Fibroblast of skin of abdomen (primary cell): ENCODE results near the gene EPN1.
"Not testable (repeated sequence)": the region's sequence is repeated elsewhere in the genome, so short reads cannot be mapped to it uniquely, and the experiment has no call there.

ENCODE experiments used
- DNase-seq: peaks from one replicate; pipeline ENCODE4 v3.0.0-alpha.2; 2013

EPN1 gene

GRCh38 chr19:55694241-55694655, 19.2 kb downstream of the EPN1 start:
- DNase-seq: no peak

- DNase-seq: no peak
These were observed 19.8 kb downstream of the EPN1 start for GRCh38 chr19:55694656-55695491.

- DNase-seq: no peak
These were observed 20.7 kb downstream of the EPN1 start for GRCh38 chr19:55695511-55696290.

DNA sequence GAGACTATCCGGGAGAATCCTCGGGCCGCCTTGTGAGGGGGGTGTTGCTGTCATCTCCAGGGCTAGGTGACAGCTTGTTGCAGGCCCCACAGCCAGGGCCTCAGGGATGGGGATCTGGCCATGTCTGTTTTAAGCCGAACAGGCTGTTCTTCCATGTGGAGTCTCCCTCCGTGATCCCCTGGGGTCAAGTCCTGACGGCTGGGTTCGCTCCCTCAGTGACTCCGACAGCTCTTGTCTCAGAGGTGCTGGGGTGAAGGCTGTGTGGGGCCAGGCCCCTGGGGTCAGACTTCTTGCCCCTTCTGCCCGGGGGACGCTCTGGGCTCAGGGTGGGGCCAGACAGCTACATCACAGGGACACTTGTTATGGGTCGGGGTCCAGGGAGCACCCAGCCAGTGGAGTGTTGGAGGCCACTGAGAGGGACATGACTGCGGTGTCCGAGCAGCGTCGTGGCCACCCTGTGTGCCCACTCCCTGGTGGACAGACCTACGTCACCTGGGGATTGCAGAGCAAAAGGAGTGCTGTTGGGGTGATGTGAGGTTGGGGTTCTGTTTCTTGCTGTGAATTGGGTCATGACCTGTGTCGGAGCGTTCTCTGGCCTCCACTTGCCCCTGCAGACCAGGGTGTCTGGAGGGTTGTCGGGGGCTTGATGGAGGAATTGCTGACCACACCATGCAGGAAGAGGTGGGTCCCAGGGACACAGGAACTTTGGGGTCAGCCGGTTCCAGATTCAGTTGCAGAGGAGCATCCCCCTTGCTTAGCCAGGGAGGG, 21.5 kb downstream of the EPN1 start:
- no peak for DNase-seq

- DNase-seq: no peak
These were observed 22.0 kb downstream of the EPN1 start for GRCh38 chr19:55697069-55697440.

DNA sequence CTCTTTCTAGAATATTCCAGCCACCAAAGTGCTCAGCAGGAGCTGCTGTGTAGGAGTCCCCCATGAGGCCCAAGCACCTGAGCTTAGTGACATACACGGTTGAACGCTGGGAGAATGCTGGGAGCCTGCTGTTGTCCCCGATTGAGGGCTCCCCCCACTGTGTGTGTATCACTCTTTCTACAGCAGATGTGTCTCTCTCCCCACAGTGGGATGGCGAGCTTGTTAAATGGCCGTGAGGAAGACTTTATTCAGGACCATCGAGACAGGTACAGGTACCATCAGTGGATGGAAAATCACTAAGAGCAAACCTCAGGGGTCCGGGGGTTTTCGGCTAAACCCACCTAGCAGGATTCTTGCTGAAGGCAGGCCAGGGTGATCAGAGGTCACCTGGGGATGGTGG, 22.7 kb downstream of the EPN1 start:
- DNase-seq: no peak

DNA sequence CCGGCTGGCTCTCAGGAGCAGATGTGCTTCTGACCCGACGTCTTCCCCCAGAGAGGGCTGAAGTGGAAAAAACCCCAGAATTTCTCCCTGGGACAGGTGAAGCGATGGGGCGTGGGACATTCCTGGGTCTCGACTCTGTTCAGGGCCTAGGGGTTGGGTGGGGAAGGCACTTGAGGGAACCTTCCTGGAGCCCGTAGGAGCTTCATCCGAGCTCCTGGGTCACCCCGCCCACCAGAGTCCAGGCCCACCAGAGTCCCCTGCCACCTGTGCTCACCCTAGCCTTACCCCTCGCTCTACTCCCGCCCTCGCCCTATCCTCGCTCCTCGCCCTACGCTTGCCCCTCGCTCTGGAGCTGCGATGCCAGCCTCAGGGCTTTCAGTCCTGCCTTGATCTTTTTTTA, 23.2 kb downstream of the EPN1 start:
- DNase-seq: no peak

- DNase-seq: no peak
These were observed 24.2 kb downstream of the EPN1 start for GRCh38 chr19:55699221-55699620.

DNA sequence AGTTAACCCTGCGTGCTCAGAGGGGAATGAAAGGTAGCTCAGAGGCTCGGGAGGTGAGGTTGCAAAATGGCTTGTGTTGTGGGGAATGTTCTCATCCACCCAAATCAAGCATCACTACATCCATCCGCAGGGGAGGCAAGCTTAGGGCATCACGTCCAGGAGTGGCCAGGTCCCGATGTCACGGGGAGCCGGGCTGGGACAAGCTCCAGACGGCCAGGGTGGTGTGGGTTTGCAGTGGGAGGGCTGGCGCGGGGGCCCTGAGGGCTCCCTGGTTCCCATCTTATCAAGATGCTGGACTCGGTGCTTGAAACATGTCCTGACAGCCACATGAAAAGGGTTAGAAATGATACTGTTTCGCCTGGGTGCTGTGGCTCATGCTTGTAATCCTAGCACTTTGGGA, 25.8 kb downstream of the EPN1 start:
- no peak for DNase-seq

GRCh38 chr19:55702131-55702627, 27.2 kb downstream of the EPN1 start:
- DNase-seq: no peak

DNA sequence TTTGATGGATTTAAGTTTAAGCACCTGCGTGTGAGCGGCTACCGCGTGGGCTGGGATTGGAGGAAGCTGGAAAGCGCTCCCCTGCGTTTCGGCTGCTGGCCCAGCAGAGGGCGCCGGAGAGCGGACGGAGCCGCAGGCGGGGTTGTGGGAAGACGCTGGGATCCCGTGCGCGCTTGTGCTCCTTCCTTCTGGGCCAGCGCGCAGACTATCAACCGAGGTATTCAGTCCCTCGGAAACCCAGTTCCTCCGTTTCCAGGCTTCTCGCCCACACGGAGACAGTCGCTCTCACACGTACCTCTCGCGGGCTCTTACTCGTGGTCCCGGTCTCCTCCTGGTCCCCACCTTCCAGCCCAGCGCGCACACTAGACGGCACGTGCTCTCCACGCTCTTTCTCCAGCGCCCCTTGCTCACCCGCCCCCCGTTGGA, 28.8 kb downstream of the EPN1 start:
- DNase-seq: peak; percentile 8

DNA sequence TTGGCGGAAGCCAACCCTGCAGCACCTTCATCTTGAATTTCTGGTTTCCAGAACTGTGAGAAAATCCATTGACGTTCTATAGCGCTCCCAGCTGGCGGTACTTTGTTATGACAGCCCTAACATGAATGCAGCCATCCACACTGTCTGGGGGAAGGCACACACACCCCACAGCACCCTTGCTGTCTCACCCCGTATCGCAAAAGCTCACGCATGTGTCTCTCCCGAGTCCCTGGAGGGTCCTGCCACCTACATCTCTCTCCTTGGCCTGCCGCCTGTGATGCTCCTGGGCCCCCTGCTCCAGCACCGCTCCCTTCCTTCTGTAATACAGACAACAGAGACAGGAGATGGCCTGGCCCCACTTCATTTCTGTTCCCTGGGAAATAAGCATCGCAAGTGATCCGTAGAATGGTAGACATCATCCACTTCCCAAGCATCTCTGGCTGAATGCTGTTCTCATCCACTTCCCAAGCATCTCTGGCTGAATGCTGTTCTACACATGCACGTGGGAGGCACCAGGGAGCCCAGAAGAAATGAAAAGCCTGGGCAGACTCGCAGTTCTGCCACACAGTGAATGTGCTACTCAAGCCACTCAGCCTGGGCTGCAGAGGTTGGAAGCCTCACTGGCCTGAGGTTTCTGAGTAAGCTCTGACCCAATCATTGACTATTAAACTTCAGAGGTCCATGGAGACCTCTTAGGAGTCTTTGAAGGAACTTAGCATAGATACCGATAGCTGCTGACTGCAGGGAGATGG, 29.6 kb downstream of the EPN1 start:
- DNase-seq: no peak

GRCh38 chr19:55705972-55706371, 30.9 kb downstream of the EPN1 start:
- no peak for DNase-seq

DNA sequence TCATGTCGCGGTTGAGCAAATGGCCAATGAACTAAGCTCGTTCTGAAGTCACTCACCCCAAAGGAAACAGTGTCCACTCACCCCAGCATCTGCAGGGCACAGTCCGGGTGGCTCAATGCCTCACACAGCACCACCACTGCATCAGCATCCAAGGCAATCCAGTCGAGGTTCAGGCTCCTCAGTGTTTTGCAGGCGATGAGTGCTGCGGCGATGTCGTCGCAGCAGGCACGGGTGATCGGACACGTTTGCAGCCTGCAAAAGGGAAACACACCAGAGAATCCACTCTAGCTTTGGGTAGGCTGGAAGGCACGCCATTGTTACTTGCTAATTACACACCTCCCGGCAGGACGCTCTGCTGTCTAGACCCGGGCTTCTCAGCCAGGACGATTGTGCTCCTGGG, 36.7 kb downstream of the EPN1 start:
- no peak for DNase-seq

GRCh38 chr19:55712804-55713631, 38.0 kb downstream of the EPN1 start:
- no peak for DNase-seq

DNA sequence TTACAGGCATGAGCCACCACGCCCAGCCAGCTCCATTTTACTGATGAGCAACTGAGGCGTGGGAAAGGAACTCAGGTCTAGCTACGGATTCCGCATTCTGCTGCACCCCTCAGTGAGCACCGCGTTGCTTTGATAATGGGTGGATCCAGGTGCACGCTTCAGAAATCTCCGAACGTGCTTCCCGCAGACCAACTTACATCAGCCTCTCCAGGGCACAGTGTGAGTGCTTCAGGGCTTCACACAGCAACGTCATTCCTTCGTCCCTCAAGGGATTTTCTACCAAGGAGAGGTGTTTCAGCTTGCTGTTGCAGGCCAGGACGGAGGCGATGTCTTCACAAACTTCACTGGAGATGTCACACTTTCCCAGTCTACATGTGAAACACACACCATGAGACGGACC, 41.5 kb downstream of the EPN1 start:
- DNase-seq: no peak

DNA sequence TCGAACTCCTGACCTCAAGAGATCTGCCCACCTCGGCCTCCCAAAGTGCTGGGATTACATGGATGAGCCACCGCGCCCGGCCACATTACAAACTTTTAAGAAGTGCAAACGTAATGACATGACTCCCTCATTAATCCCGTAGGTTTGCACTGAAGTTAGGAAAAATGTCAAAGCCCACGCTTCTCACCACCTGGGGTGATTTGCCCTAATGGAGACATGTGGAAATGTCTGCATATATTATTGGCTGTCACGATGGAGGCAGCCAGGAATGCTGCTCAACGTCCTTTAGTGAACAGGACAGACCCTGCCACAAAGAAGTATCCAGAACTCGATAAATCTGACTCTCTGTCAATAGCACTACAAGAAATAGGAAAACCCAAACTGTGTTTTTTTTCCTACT, 42.2 kb downstream of the EPN1 start:
- no peak for DNase-seq

- not testable (repeated sequence) for DNase-seq
These were observed 43.1 kb downstream of the EPN1 start for GRCh38 chr19:55717879-55718711.

DNA sequence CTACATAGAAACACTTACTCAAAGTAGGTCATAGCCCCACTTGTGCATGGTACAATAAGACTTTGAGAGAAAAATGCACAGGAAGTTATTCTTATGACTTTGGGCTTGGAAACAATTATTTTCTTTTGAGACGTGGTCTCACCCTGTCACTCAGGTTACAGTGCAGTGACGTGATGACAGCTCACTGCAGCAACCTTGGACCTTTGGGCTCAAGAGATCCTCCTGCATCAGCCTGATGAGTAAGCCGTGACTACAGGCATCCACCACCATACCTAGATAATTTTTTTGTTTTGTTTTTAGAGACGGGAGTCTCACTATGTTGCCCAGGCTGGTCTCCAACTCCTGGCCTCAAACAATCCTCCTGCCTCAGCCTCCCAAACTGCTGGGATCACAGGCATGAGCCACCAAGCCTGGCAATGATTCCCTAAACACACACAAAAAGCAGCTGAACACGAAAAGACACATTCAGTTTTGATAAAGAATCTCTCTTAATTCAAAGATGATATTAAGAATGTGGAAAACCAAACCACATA, 45.3 kb downstream of the EPN1 start:
- DNase-seq: no peak

DNA sequence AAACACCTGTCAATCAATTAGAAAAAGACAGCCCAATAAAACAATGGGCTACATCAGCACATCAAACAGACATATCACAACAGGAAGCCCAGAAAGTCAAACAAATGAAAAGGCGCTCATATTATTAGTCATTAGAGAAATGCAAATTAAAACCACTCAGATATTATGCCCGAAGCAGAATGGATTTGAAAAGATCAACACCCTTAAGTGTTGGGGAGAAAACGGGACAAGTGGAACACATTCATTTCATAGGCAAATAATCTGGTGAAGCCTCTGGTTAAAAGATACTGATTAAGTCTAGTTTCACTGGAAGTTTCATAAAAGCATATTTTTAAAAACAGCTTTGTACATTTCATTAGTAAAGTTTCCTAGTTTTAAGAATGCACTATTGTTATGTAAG, 45.8 kb downstream of the EPN1 start:
- DNase-seq: no peak
